AML-193 (cell line): ENCODE results near the gene MED12.

Source experiments
- DNase-seq, 2 experiments: peaks; one replicate each; lab custom pipeline; 2025; lab: John Stamatoyannopoulos, UW

The MED12 gene

DNA sequence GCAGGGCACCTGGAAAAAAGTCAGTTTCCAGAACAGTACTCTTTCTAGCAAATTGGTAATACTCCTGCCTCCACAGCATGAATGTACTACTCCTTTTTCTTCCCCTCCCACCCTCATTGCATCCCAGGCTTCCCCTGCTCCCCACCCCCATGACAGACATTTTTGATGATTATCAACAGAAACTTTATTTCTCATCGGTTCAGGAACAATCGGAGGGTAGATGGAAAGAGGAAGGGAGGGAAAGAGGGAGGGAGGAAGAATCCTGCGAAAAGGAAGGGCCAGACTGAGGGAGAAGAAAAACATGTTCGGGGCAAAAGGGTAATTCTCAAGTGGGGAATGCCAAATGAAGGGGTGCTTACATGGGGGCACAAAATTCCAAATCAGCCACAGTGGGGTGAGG lies 11.2 kb upstream of the MED12 start:
- no peak for DNase-seq

- peak; percentile 45 to 54 for DNase-seq
Measured at GRCh38 chrX:71107762-71108360, 10.5 kb upstream of the MED12 start.

DNA sequence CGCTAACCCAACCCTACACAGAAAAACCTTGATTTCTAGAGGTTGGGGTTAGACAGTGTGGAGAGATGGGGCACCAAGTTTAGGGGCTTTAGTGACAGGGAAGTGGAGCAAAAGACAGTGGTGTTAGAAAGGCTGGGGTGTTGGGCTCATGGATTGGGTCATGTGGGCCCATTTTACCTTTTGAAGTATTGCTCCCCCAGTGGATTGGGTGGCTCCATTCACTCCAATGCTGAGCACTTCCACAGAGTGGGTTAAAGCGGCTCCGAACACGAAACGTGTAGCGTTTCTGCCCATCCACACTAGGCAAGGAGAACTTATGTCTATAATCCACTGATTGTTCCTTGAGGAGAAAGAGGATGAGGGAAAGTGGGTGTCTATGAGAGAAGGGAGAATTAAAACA lies 9.3 kb upstream of the MED12 start:
- DNase-seq = no peak

DNA sequence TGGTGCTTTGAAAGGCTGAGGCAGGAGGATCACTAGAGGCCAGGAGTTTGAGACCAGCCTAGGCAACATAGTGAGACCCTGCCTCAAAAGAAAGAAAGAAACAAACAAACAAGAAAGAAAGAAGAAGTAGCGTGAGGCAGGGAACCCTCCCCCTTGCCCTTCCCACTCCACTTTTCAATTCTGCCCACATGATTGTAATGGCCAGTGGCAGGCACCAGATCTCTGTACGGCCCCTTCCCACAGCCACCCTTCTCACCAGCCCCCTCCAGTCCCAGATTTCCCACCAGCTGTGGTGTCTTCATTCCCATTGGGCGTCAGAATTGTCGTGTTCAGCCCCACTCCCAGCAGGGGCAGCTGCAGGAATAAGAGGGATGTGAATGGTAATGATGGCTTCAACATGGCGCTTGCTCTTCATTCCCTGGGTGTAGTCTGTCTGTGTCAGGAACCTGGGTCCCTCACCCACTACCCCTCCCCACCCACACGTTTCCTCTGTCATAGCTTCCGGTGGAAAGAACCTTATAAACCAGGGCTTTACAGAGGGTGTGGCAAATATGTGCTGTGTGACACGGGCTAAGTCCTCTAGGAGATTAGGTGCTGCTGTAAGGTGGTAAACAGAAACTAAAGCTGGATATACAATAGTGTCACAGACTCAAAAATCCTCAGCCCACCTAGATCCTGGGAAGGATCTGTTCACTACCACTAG lies 7.1 kb upstream of the MED12 start, which contains the start of gene IL2RG:
TSS of gene IL2RG (minus strand) at position 437 of the 703 bp plus-strand sequence. CDS start at position 399, 38 bp downstream.
- peak; percentile 7 to 31 for DNase-seq

- no peak for DNase-seq
Measured at GRCh38 chrX:71111921-71112431, 6.4 kb upstream of the MED12 start.

GRCh38 chrX:71117358-71117757 lies 1.0 kb upstream of the MED12 start:
- DNase-seq = no peak

- DNase-seq = no peak
Measured at GRCh38 chrX:71118985-71119535, 664 bp downstream of the MED12 start.

GRCh38 chrX:71128166-71128833 lies 9.9 kb downstream of the MED12 start:
- DNase-seq = no peak

DNA sequence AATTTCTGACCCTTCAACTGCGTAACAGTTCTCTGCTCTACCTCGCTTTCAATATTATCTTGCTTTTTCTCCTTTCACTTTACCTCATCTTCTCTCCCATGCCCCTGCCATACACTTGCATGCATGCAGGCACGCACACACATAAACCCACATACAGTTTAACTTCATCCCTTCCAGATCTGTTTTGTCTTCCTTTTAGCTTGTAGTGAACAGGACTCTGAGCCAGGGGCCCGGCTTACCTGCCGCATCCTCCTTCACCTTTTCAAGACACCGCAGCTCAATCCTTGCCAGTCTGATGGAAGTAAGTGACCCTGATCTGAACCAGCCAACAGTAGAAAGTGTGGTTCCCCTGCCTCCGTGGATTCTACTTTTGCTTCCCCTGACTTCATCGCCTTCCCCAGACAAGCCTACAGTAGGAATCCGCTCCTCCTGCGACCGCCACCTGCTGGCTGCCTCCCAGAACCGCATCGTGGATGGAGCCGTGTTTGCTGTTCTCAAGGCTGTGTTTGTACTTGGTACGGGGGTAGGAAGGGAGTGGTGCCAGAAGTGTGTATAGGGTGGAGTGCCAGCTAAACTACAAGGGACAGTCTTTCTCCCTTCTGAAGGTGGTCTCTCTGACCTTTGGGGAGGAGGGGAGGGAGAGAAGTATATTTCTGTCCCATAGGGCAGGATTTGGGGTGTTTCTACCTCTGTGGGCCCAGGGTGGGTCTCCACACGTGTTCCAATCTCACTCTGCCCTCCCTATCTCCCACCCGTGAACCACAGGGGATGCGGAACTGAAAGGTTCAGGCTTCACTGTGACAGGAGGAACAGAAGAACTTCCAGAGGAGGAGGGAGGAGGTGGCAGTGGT lies 10.7 kb downstream of the MED12 start:
- DNase-seq = peak; percentile 24 to 47

- no peak for DNase-seq
Measured at GRCh38 chrX:71131510-71131909, 13.1 kb downstream of the MED12 start.

DNA sequence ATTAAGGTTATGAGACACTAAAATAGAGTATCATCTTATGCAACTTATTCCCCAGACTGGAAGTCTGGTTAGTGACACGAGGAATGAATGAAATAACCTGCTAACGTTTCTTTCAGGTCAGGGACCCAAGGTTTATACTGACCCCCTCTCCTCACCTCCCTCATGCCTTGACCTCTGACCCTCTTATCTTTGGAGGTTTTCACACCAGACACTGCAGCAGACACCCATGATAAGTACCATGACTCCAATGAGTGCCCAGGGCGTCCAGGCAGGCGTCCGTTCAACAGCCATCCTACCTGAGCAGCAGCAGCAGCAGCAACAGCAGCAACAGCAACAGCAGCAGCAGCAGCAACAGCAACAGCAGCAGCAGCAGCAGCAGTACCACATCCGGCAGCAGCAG lies 22.0 kb downstream of the MED12 start:
- DNase-seq = no peak

GRCh38 chrX:71143508-71143907 lies 25.1 kb downstream of the MED12 start:
- DNase-seq = no peak

GRCh38 chrX:71144651-71145050 lies 26.3 kb downstream of the MED12 start, which contains the start of gene NLGN3:
Gene NLGN3, plus strand, starts transcription at chrX:71144841. Its CDS starts 2,909 bp downstream, at chrX:71147750.
- DNase-seq = no peak

GRCh38 chrX:71147496-71148277 lies 29.3 kb downstream of the MED12 start:
- no peak for DNase-seq

- DNase-seq = no peak
Measured at GRCh38 chrX:71148278-71148663, 29.9 kb downstream of the MED12 start.

- no peak for DNase-seq
Measured at GRCh38 chrX:71151366-71151765, 33.0 kb downstream of the MED12 start.

DNA sequence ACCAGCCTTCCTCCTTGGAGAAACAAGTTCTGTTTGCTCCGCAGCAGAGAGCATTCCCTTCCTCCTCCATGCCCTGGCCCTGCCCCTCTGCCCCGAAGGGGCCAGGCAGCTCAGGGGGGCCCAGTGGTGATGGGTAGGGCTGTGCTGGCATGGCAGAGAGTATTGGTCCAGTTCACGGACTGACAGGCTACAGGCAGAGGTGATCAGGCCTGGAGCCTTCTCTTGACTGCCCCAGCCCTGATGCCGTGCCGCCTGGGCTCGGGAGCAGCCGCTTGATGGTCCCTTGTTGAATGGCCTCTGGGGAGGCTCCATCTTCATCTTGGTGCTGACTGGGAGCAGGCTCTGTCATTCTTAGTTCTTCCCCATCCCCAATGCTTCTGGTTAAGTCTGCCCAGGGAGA lies 35.8 kb downstream of the MED12 start:
- DNase-seq = no peak

DNA sequence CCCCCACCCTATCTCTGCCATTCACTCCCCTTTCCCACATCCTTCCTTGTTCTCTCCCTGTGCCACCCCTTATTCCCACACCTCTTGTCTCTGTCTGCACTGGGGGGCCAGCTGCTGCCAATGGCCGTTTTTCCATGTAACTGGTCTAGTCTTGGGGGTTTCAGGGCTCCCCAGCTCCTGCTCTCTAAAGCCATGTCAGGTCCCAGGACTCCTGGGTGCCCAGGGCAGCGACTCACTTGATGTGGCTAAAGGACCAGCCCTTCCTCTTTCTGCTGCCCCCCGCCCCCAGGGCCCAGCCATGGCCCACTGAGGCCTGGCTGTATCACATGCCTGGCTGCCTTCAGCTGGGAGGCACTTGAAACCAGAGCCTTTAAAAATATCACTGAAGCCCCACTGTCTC lies 36.2 kb downstream of the MED12 start:
- DNase-seq = no peak

DNA sequence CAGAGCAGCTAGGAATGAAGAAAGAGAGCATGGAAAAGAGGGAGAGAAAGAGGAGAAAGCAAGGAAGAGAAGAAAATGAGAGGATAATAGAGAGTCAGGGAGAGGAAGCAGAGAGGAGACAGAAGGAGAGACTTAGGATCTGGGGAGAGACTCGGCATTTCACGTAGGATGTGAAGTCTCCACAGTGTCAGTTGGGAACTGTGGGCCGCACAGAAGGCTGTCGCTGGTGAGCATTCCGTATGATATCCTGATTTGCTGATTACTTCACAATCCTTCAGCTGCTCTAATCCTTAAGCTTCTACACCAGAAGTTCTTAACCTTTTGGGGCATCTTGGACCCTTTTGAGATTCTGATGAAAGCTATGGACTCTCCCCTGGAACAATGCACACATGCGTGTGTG lies 40.2 kb downstream of the MED12 start:
- no peak for DNase-seq

GRCh38 chrX:71159335-71159734 lies 40.9 kb downstream of the MED12 start:
- DNase-seq = no peak

GRCh38 chrX:71160475-71160874 lies 42.1 kb downstream of the MED12 start:
- no peak for DNase-seq
